Mucosa of descending colon (tissue), 3 donors: ENCODE measurements around the gene ATP13A1. TPM values are rescaled to one million over a fixed set of nuclear protein-coding genes. Genes with fewer than 3 reads are reported as not detected.
A peak's percentile ranks its signal among the peaks of the same experiment; 100 is the strongest.

Experiments
- ATAC-seq: fragments of 200-7000 bp; cut with Tn5 transposase; one replicate; pipeline ENCODE4 v1.9.1; 2020; ENCODE audit warnings: mild to moderate bottlenecking, moderate library complexity
- DNase-seq, 3 donors: peaks; one replicate each; pipeline ENCODE4 v3.0.0-alpha.2; 2020
- H3K36me3 ChIP-seq: fragments of 200-600 bp; one replicate; pipeline ENCODE4 v1.8.0; 2021; ENCODE audit warnings: low read depth, mild to moderate bottlenecking
- H3K4me1 ChIP-seq: fragments of 200-600 bp; one replicate; pipeline ENCODE4 v1.8.0; 2021; ENCODE audit warnings: low read depth, mild to moderate bottlenecking
- H3K4me3 ChIP-seq: fragments of 200-600 bp; one replicate; pipeline ENCODE4 v1.8.0; 2021; ENCODE audit warnings: mild to moderate bottlenecking
- H3K9me3 ChIP-seq: fragments of 200-600 bp; one replicate; pipeline ENCODE4 v1.8.0; 2021; ENCODE audit warnings: mild to moderate bottlenecking
- CTCF ChIP-seq: fragments of 200-600 bp; IDR thresholded peaks from one replicate; pipeline ENCODE4 v1.8.0; 2022; ENCODE audit warnings: antibody characterized with exemption, mild to moderate bottlenecking
- intact Hi-C, 2 donors: fragments of 100-400 bp; cut with DNase I in 1 of 2; cut with micrococcal nuclease in 1 of 2; formaldehyde crosslinking; loops; one replicate each; pipeline versions ENCODE4 v1.11.0 to v1.11.1; 2022; cut with DNase I, micrococcal nuclease
- total RNA-seq, 3 donors: library from RNA; stranded (reverse); fragmentation: NEBNext Ultra II Directional in 2 of 3; extraction: Animal tissue kit (Norgen Biotek cat#: 25700) in 2 of 3; gene quantifications; one replicate each; pipeline versions ENCODE4 v1.2.1 to v1.2.4, GENCODE V29; 2021 to 2023
- donor health status: DM: no; HTN: no; CAD: no; lungs with moderate emphysema.
- donor health status: DM: no; HTN: no; CAD: no.
- donor health status: DM: no; HTN: yes; CAD: no.

Gene ATP13A1
- total RNA-seq, 3 donors from 2014 or later, result 56.1 to 71.9 (median 58.1) TPM

GRCh38 chr19:19631346-19631745, 32.1 kb downstream of the ATP13A1 start:
- no peaks in the 10 kb centered on the region for H3K36me3 ChIP-seq
- no peaks in the 10 kb centered on the region for H3K4me1 ChIP-seq
- no peak overlapping the region for H3K4me3 ChIP-seq
- no peak for TF ChIP-seq CTCF
- intact Hi-C loops, result no loop called here
- no peaks in the 10 kb centered on the region for H3K9me3 ChIP-seq
- no peak for DNase-seq
- ATAC-seq, result no peak

GRCh38 chr19:19630426-19630825, 33.0 kb downstream of the ATP13A1 start:
- no peak for TF ChIP-seq CTCF
- DNase-seq (no peak), ATAC-seq (no peak)
- Histone ChIP-seq H3K36me3 (no peaks in the 10 kb centered on the region), H3K9me3 (no peaks in the 10 kb centered on the region), H3K4me3 (no peak overlapping the region), H3K4me1 (no peaks in the 10 kb centered on the region)
- intact Hi-C loops, result no loop called here

DNA sequence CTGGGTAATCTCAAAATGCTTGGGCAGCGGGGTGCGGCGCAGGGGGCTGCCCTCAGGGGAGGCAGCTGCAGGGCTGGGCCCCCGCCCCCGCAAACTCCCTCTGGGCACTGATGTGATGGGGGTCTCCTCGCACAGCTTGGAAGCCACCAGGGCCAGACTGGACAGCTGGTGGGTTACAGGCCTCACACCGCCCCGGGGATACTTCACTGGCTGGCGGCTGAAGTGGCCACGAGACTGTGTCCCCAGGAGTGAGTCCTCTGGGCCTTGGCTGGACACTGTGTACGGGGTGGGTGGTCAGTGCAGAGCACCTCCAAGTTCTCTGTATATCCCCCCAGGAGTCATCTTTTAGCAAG, 33.4 kb downstream of the ATP13A1 start:
- intact Hi-C loops, result no loop called here
- ATAC-seq (no peak), DNase-seq (no peak)
- no peaks in the 10 kb centered on the region for H3K4me1 ChIP-seq
- H3K9me3 ChIP-seq, result no peaks in the 10 kb centered on the region
- TF ChIP-seq CTCF, result no peak
- H3K4me3 ChIP-seq, result no peak overlapping the region
- no peaks in the 10 kb centered on the region for H3K36me3 ChIP-seq

GRCh38 chr19:19628501-19629134, 34.9 kb downstream of the ATP13A1 start:
- DNase-seq (peak; percentile 48 to 77 (median 74)), ATAC-seq (peak; percentile 67)
- Histone ChIP-seq H3K36me3 (no peaks in the 10 kb centered on the region), H3K4me1 (no peaks in the 10 kb centered on the region), H3K4me3 (peak overlapping the region; percentile 50), H3K9me3 (no peaks in the 10 kb centered on the region)
- intact Hi-C loops, result no loop called here
- TF ChIP-seq CTCF, result no peak

GRCh38 chr19:19627621-19628500, 35.6 kb downstream of the ATP13A1 start, which contains the start of gene LPAR2:
LPAR2 (minus strand) TSS chr19:19628220; CDS start chr19:19627275, 945 bp downstream.
- ATAC-seq, result peak; percentile 93
- H3K9me3 ChIP-seq, result no peaks in the 10 kb centered on the region
- no peak for TF ChIP-seq CTCF
- DNase-seq, result peak; percentile 83 to 87 (median 86)
- no peaks in the 10 kb centered on the region for H3K4me1 ChIP-seq
- intact Hi-C loops, result no loop called here
- H3K4me3 ChIP-seq, result peak within 1 kb of the TSS; percentile 50
- H3K36me3 ChIP-seq, result no peaks in the 10 kb centered on the region
